ENCODE measurements around the gene CCDC127.
A peak's percentile ranks its signal among the peaks of the same experiment; 100 is the strongest.
"Not testable (repeated sequence)": the region's sequence is repeated elsewhere in the genome, so short reads cannot be mapped to it uniquely, and the experiment has no call there.

The CCDC127 gene

GRCh38 chr5:230711-231110 lies 12.8 kb upstream of the CCDC127 start:
- TF ChIP-seq CTCF (IDR thresholded peaks at IDR 0.05; ENCODE audit: extremely low read depth, missing control alignments): no peak
- DNase-seq (ENCODE audit: low spot score): no peak

- no peak for TF ChIP-seq CTCF (IDR thresholded peaks at IDR 0.05; ENCODE audit: extremely low read depth, missing control alignments)
- no peak for DNase-seq (ENCODE audit: low spot score)
Measured at GRCh38 chr5:228886-229285, 10.9 kb upstream of the CCDC127 start.

- DNase-seq (ENCODE audit: low spot score): not testable (repeated sequence)
Measured at GRCh38 chr5:227375-227774, 9.4 kb upstream of the CCDC127 start.

- no peak for DNase-seq (ENCODE audit: low spot score)
- TF ChIP-seq CTCF (IDR thresholded peaks at IDR 0.05; ENCODE audit: extremely low read depth, missing control alignments): no peak
Measured at GRCh38 chr5:225334-225733, 7.4 kb upstream of the CCDC127 start.

- no peak for DNase-seq (ENCODE audit: low spot score)
- TF ChIP-seq CTCF (IDR thresholded peaks at IDR 0.05; ENCODE audit: extremely low read depth, missing control alignments): no peak
Measured at GRCh38 chr5:223791-224190, 5.8 kb upstream of the CCDC127 start.

- DNase-seq (ENCODE audit: low spot score): not testable (repeated sequence)
Measured at GRCh38 chr5:222951-223715, 5.2 kb upstream of the CCDC127 start.

GRCh38 chr5:219991-220390 lies 2.0 kb upstream of the CCDC127 start:
- peak; percentile 65 for DNase-seq (ENCODE audit: low spot score)
- no peak for TF ChIP-seq CTCF (IDR thresholded peaks at IDR 0.05; ENCODE audit: extremely low read depth, missing control alignments)

- TF ChIP-seq CTCF (IDR thresholded peaks at IDR 0.05; ENCODE audit: extremely low read depth, missing control alignments): no peak
- DNase-seq (ENCODE audit: low spot score): no peak
Measured at GRCh38 chr5:219460-219863, 1.5 kb upstream of the CCDC127 start.

All from GM20000 (cell line).